HepG2 (cell line): ENCODE measurements around the gene ZNF512B. TPM values are rescaled to one million over a fixed set of nuclear protein-coding genes. Genes with fewer than 3 reads are reported as not detected.

Experiments
- CAMTA2 ChIP-seq: sonication (generic); formaldehyde crosslinking; IDR thresholded peaks from 2 replicates; pipeline ENCODE4 v1.4.0; 2020; ENCODE audit warnings: mild to moderate bottlenecking, missing genetic modification reagents, borderline replicate concordance
- CHD2 ChIP-seq: IDR thresholded peaks from 2 replicates; pipeline ENCODE4 v1.6.1; 2011; ENCODE audit warnings: low read depth, low read length, improper control_type of control experiment
- ELF3 ChIP-seq: IDR thresholded peaks from 2 replicates; pipeline ENCODE4 v1.6.1; 2016; ENCODE audit warnings: missing genetic modification reagents, missing compliant biosample characterization
- HDAC2 ChIP-seq: sonication (generic); formaldehyde crosslinking; IDR thresholded peaks from 2 replicates; pipeline ENCODE4 v1.4.0; 2020; ENCODE audit warnings: missing genetic modification reagents
- HOXA3 ChIP-seq: sonication (generic); formaldehyde crosslinking; IDR thresholded peaks from 2 replicates; pipeline ENCODE4 v1.5.0; 2020; ENCODE audit warnings: missing genetic modification reagents
- ISX ChIP-seq: sonication (generic); formaldehyde crosslinking; conservative IDR thresholded peaks from 2 replicates; pipeline ENCODE4 v1.5.0; 2020; ENCODE audit warnings: missing genetic modification reagents
- KLF13 ChIP-seq: sonication (generic); formaldehyde crosslinking; IDR thresholded peaks from 2 replicates; pipeline ENCODE4 v1.4.0; 2020; ENCODE audit warnings: mild to moderate bottlenecking, missing genetic modification reagents
- MATR3 ChIP-seq: sonication (generic); formaldehyde crosslinking; IDR thresholded peaks from 2 replicates; pipeline ENCODE4 v1.4.0; 2020; ENCODE audit warnings: missing genetic modification reagents
- MEIS1 ChIP-seq: sonication (generic); formaldehyde crosslinking; IDR thresholded peaks from 2 replicates; pipeline ENCODE4 v1.9.0; 2021; ENCODE audit warnings: mild to moderate bottlenecking, missing genetic modification reagents, moderate library complexity, borderline replicate concordance
- PLRG1 ChIP-seq: fragments of 450-650 bp; conservative IDR thresholded peaks from 2 replicates; pipeline ENCODE4 v1.6.1; 2016
- WIZ ChIP-seq: sonication (generic); formaldehyde crosslinking; IDR thresholded peaks from 2 replicates; pipeline ENCODE4 v1.5.1; 2020; ENCODE audit warnings: mild to moderate bottlenecking, missing genetic modification reagents
- ZFX ChIP-seq: sonication (generic); formaldehyde crosslinking; IDR thresholded peaks from 2 replicates; pipeline ENCODE4 v1.4.0; 2020; ENCODE audit warnings: mild to moderate bottlenecking, low read depth, missing genetic modification reagents, moderate library complexity
- ZNF468 ChIP-seq: sonication (generic); formaldehyde crosslinking; IDR thresholded peaks from 2 replicates; pipeline ENCODE4 v1.8.0; 2022; ENCODE audit warnings: mild to moderate bottlenecking, moderate library complexity, missing genetic modification reagents
- ZNF629 ChIP-seq: sonication (generic); formaldehyde crosslinking; conservative IDR thresholded peaks from 2 replicates; pipeline ENCODE4 v1.5.0; 2020; ENCODE audit warnings: missing genetic modification reagents
- ZNF646 ChIP-seq: sonication (generic); formaldehyde crosslinking; IDR thresholded peaks from 2 replicates; pipeline ENCODE4 v1.9.0; 2021; ENCODE audit warnings: mild to moderate bottlenecking, missing genetic modification reagents
- ZNF652 ChIP-seq: IDR thresholded peaks from 2 replicates; pipeline ENCODE4 v1.6.1; 2016; ENCODE audit warnings: low read depth, borderline replicate concordance
- ZSCAN31 ChIP-seq: sonication (generic); formaldehyde crosslinking; IDR thresholded peaks from 2 replicates; pipeline ENCODE4 v1.5.0; 2020; ENCODE audit warnings: low read depth, mild to moderate bottlenecking, missing genetic modification reagents
- polyA plus RNA-seq, 8 experiments: library from polyadenylated mRNA; depleted of rRNA in 3 of 8; stranded (reverse) in 7 of 8; unstranded in 1 of 8; fragments of >200 nt; fragmentation: Illumina TruSeq in 4 of 8; extraction: Trizol in 4 of 8; gene quantifications; 2 replicates each; pipeline versions ENCODE4 v1.2.1 to v1.2.3, GENCODE V29; 2011 to 2016; ENCODE audit warnings: low read depth in 4 of 8, missing spikeins in 1 of 8, mixed read lengths in 1 of 8; ENCODE audit not compliant: insufficient read depth in 1 of 8
- total RNA-seq, 5 experiments: library from RNA; depleted of rRNA; stranded (reverse); fragments of >200 nt; fragmentation: Illumina TruSeq; extraction: Trizol; gene quantifications; 2 replicates each; pipeline ENCODE4 v1.2.3, GENCODE V29; 2016; ENCODE audit warnings: low read depth in 1 of 5
- TF ChIP-seq, protein P1 (sequence below): sonication (generic); formaldehyde crosslinking; IDR thresholded peaks from 2 replicates; pipeline ENCODE4 v1.4.0; 2020; ENCODE audit warnings: missing genetic modification reagents

Gene ZNF512B
- total and polyA plus RNA-seq, 2 of the 13 experiments (the other 11 are each of a cell fraction or from before 2014, with no cell fraction given) = 11.5 to 30.6 TPM

GRCh38 chr20:63980806-63981728 lies 11.3 kb upstream of the ZNF512B start, which contains the start of gene PRPF6 (continued):
- TF ChIP-seq ZNF646 (CRISPR knock-in tag) = peak; percentile 19; the same call in 1 of the 2 replicates
- TF ChIP-seq MEIS1 (CRISPR knock-in tag) = peak; percentile 86
- peak; percentile 75; the same call in 1 of the 2 replicates for TF ChIP-seq CHD2
- no peak for TF ChIP-seq WIZ
- TF ChIP-seq ISX = no peak
- peak; percentile 99 for TF ChIP-seq HOXA3
- TF ChIP-seq HDAC2 (CRISPR knock-in tag) = peak; percentile 98
- peak; percentile 99 for TF ChIP-seq ZFX (CRISPR knock-in tag)
- TF ChIP-seq ZNF468 = no peak
- peak; percentile 53; the same call in 1 of the 2 replicates for TF ChIP-seq ZNF652 (CRISPR knock-in tag)
- TF ChIP-seq ZNF629 = 0 out of 2 replicates have a peak, but pooled peaks have one; percentile 29
- peak; percentile 94 for TF ChIP-seq CAMTA2 (CRISPR knock-in tag)
- peak; percentile 93 for TF ChIP-seq ZSCAN31 (CRISPR knock-in tag)
- no peak for TF ChIP-seq PLRG1
- TF ChIP-seq ELF3 (CRISPR knock-in tag) = peak; percentile 96
- no peak; the same call in 1 of the 2 replicates for TF ChIP-seq MATR3
- peak; percentile 82; the same call in 1 of the 2 replicates for TF ChIP-seq KLF13 (CRISPR knock-in tag)
- TF ChIP-seq, protein P1, sequence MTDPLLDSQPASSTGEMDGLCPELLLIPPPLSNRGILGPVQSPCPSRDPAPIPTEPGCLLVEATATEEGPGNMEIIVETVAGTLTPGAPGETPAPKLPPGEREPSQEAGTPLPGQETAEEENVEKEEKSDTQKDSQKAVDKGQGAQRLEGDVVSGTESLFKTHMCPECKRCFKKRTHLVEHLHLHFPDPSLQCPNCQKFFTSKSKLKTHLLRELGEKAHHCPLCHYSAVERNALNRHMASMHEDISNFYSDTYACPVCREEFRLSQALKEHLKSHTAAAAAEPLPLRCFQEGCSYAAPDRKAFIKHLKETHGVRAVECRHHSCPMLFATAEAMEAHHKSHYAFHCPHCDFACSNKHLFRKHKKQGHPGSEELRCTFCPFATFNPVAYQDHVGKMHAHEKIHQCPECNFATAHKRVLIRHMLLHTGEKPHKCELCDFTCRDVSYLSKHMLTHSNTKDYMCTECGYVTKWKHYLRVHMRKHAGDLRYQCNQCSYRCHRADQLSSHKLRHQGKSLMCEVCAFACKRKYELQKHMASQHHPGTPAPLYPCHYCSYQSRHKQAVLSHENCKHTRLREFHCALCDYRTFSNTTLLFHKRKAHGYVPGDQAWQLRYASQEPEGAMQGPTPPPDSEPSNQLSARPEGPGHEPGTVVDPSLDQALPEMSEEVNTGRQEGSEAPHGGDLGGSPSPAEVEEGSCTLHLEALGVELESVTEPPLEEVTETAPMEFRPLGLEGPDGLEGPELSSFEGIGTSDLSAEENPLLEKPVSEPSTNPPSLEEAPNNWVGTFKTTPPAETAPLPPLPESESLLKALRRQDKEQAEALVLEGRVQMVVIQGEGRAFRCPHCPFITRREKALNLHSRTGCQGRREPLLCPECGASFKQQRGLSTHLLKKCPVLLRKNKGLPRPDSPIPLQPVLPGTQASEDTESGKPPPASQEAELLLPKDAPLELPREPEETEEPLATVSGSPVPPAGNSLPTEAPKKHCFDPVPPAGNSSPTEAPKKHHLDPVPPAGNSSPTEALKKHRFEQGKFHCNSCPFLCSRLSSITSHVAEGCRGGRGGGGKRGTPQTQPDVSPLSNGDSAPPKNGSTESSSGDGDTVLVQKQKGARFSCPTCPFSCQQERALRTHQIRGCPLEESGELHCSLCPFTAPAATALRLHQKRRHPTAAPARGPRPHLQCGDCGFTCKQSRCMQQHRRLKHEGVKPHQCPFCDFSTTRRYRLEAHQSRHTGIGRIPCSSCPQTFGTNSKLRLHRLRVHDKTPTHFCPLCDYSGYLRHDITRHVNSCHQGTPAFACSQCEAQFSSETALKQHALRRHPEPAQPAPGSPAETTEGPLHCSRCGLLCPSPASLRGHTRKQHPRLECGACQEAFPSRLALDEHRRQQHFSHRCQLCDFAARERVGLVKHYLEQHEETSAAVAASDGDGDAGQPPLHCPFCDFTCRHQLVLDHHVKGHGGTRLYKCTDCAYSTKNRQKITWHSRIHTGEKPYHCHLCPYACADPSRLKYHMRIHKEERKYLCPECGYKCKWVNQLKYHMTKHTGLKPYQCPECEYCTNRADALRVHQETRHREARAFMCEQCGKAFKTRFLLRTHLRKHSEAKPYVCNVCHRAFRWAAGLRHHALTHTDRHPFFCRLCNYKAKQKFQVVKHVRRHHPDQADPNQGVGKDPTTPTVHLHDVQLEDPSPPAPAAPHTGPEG (CRISPR knock-in tag) = no peak
